CD4-positive, alpha-beta T cell treated with Interleukin-1 beta for 1 hour (primary cell): ENCODE measurements around the gene FAM131A.

Source experiments
- DNase-seq, 2 donors: peaks; one replicate each; pipeline ENCODE4 v3.0.0-alpha.2; 2020 to 2022

FAM131A gene

GRCh38 chr3:184337399-184337714 lies at the start of gene FAM131A:
TSS of gene FAM131A (plus strand) at chr3:184337600. CDS start at chr3:184337631, 31 bp downstream.
- no peak for DNase-seq

- DNase-seq: peak; percentile 34 to 59
Observed at GRCh38 chr3:184289426-184289938, 47.9 kb upstream of the FAM131A start.

GRCh38 chr3:184290331-184290730 lies 47.1 kb upstream of the FAM131A start:
- DNase-seq: no peak

- no peak for DNase-seq
Observed at GRCh38 chr3:184291044-184291737, 46.2 kb upstream of the FAM131A start.

- DNase-seq: no peak
Observed at GRCh38 chr3:184291738-184292445, 45.5 kb upstream of the FAM131A start.

GRCh38 chr3:184295771-184296170 lies 41.6 kb upstream of the FAM131A start:
- DNase-seq: no peak

- no peak for DNase-seq
Observed at GRCh38 chr3:184296616-184297015, 40.8 kb upstream of the FAM131A start.

- DNase-seq: peak; percentile 98
Observed at GRCh38 chr3:184298759-184299487, 38.5 kb upstream of the FAM131A start, which contains the start of gene PSMD2. TSS of gene PSMD2 (plus strand) at chr3:184299241. CDS start at chr3:184299267, 26 bp downstream.

- no peak for DNase-seq
Observed at GRCh38 chr3:184299488-184300377, 37.7 kb upstream of the FAM131A start.

GRCh38 chr3:184300378-184300720 lies 37.1 kb upstream of the FAM131A start:
- DNase-seq: no peak

GRCh38 chr3:184305577-184305976 lies 31.8 kb upstream of the FAM131A start:
- DNase-seq: no peak

GRCh38 chr3:184306341-184306972 lies 30.9 kb upstream of the FAM131A start:
- no peak for DNase-seq

GRCh38 chr3:184307915-184308314 lies 29.5 kb upstream of the FAM131A start:
- no peak for DNase-seq

GRCh38 chr3:184308744-184309143 lies 28.7 kb upstream of the FAM131A start:
- no peak for DNase-seq

- no peak for DNase-seq
Observed at GRCh38 chr3:184311633-184312032, 25.8 kb upstream of the FAM131A start.

GRCh38 chr3:184314363-184314699 lies 23.1 kb upstream of the FAM131A start, which contains the start of gene EIF4G1:
TSS of gene EIF4G1 (plus strand) at chr3:184314606. CDS start at chr3:184315797, 1,191 bp downstream.
- DNase-seq: peak; percentile 94 to 95

- DNase-seq: peak; percentile 76 to 77
Observed at GRCh38 chr3:184314700-184315542, 22.5 kb upstream of the FAM131A start.

GRCh38 chr3:184315543-184315867 lies 21.9 kb upstream of the FAM131A start:
- no peak for DNase-seq

GRCh38 chr3:184315871-184316661 lies 21.3 kb upstream of the FAM131A start:
- DNase-seq: peak; percentile 10 to 33

- DNase-seq: no peak
Observed at GRCh38 chr3:184316792-184317191, 20.6 kb upstream of the FAM131A start.
